H1 (cell line): ENCODE measurements around the gene SAMD7.

Experiments
- CBX8 ChIP-seq: fragments of 300-800, 300-1000 bp; sonication (generic); IDR thresholded peaks from 2 replicates; pipeline ENCODE4 v1.7.1; 2016; ENCODE audit warnings: low read depth, low read length, borderline replicate concordance
- EZH2 ChIP-seq: fragments of 200-600 bp; sonication (generic); IDR thresholded peaks from 2 replicates; pipeline ENCODE4 v1.7.1; 2012; ENCODE audit warnings: low read depth, mild to moderate bottlenecking, moderate library complexity, low read length, inconsistent platforms; ENCODE audit not compliant: severe bottlenecking
- JUN ChIP-seq: IDR thresholded peaks from 2 replicates; pipeline ENCODE4 v1.6.1; 2011; ENCODE audit warnings: low read depth, mild to moderate bottlenecking, improper control_type of control experiment, low read length
- POLR2A ChIP-seq, 2 experiments: IDR thresholded peaks; 1 replicate in 1 of 2; 2 replicates in 1 of 2; pipeline ENCODE4 v1.6.1; 2011; ENCODE audit warnings: low read depth in 2 of 2, low read length in 2 of 2, mild to moderate bottlenecking in 2 of 2; ENCODE audit errors: control extremely low read depth in 1 of 2
- RAD21 ChIP-seq, 2 experiments: IDR thresholded peaks in 1 of 2; conservative IDR thresholded peaks in 1 of 2; 2 replicates each; pipeline ENCODE4 v1.6.1; 2011; ENCODE audit warnings: low read depth in 2 of 2, low read length in 2 of 2, improper control_type of control experiment in 1 of 2, inconsistent platforms in 1 of 2, mild to moderate bottlenecking in 1 of 2, moderate library complexity in 1 of 2
- RNF2 ChIP-seq: fragments of 200-900, 300-1000 bp; sonication (generic); IDR thresholded peaks from 2 replicates; pipeline ENCODE4 v1.7.1; 2016; ENCODE audit warnings: borderline replicate concordance, low read depth, mild to moderate bottlenecking, antibody characterized with exemption, low read length; ENCODE audit not compliant: poor library complexity, severe bottlenecking; ENCODE audit errors: missing control alignments
- SP1 ChIP-seq: IDR thresholded peaks from 2 replicates; pipeline ENCODE4 v1.6.1; 2011; ENCODE audit warnings: low read depth, low read length
- TF ChIP-seq, protein P1 (sequence below), 3 experiments: IDR thresholded peaks; 1 replicate in 2 of 3; 2 replicates in 1 of 3; pipeline versions ENCODE4 v1.5.1 to v1.6.1; 2011; ENCODE audit warnings: low read length in 3 of 3, mild to moderate bottlenecking in 3 of 3, inconsistent platforms in 2 of 3, low read depth in 1 of 3, moderate library complexity in 1 of 3; ENCODE audit not compliant: insufficient read depth in 1 of 3; ENCODE audit errors: control extremely low read depth in 1 of 3
- TF ChIP-seq, protein P2 (sequence below): IDR thresholded peaks from 2 replicates; pipeline ENCODE4 v1.6.1; 2011; ENCODE audit warnings: low read length, improper control_type of control experiment

DNA sequence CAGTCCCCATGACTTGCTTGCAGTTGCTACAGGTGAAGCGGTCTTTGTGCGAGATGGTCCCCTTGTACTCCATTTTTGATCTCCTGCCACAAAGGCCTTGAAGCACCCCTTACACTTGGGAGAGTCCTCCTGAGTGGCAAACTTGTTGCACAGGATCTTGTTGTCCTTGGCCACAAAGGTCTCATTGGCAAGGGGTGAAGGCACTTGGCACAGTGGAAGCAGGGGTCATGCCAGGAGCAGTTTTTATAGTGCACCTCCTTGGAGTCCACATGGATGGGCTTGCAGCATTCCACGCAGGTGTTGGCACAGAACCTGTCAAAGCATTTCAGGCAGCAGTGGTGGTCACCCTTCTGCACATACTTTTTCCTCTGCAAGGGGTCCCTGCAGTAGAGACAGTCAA, 35.0 kb downstream of the SAMD7 start:
- TF ChIP-seq JUN (no peak), EZH2 (no peak), POLR2A (IDR thresholded peaks at IDR 0.05; ENCODE audit: control extremely low read depth in 1 of 2, low read depth in 2 of 2, low read length in 2 of 2) (no peak), RAD21 (IDR thresholded peaks at IDR 0.05 in 1 of 2, conservative IDR thresholded peaks at IDR 0.05 in 1 of 2; ENCODE audit: low read depth in 2 of 2, low read length in 2 of 2) (no peak), CBX8 (no peak), SP1 (no peak), RNF2 (no peak)
- TF ChIP-seq, protein P1, sequence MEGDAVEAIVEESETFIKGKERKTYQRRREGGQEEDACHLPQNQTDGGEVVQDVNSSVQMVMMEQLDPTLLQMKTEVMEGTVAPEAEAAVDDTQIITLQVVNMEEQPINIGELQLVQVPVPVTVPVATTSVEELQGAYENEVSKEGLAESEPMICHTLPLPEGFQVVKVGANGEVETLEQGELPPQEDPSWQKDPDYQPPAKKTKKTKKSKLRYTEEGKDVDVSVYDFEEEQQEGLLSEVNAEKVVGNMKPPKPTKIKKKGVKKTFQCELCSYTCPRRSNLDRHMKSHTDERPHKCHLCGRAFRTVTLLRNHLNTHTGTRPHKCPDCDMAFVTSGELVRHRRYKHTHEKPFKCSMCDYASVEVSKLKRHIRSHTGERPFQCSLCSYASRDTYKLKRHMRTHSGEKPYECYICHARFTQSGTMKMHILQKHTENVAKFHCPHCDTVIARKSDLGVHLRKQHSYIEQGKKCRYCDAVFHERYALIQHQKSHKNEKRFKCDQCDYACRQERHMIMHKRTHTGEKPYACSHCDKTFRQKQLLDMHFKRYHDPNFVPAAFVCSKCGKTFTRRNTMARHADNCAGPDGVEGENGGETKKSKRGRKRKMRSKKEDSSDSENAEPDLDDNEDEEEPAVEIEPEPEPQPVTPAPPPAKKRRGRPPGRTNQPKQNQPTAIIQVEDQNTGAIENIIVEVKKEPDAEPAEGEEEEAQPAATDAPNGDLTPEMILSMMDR (IDR thresholded peaks at IDR 0.05; ENCODE audit: control extremely low read depth in 1 of 3, insufficient read depth in 1 of 3, low read depth in 1 of 3, low read length in 3 of 3) = no peak
- TF ChIP-seq, protein P2, sequence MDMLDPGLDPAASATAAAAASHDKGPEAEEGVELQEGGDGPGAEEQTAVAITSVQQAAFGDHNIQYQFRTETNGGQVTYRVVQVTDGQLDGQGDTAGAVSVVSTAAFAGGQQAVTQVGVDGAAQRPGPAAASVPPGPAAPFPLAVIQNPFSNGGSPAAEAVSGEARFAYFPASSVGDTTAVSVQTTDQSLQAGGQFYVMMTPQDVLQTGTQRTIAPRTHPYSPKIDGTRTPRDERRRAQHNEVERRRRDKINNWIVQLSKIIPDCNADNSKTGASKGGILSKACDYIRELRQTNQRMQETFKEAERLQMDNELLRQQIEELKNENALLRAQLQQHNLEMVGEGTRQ = no peak
